Uterus (tissue), 2 donors: ENCODE results near the gene HIVEP2.

Source experiments
- CTCF ChIP-seq, 4 experiments: fragments of 200-600 bp in 2 of 4; fragments of 450-650 bp in 2 of 4; sonication (generic) in 2 of 4; IDR thresholded peaks; one replicate each; pipeline ENCODE4 v1.5.1; 2016 to 2019; ENCODE audit warnings: antibody characterized with exemption in 4 of 4, mild to moderate bottlenecking in 2 of 4, moderate library complexity in 1 of 4
- POLR2A ChIP-seq, 2 donors: fragments of 450-650 bp; IDR thresholded peaks; one replicate each; pipeline ENCODE4 v1.6.1; 2016; ENCODE audit warnings: antibody characterized with exemption in 2 of 2, mild to moderate bottlenecking in 1 of 2, moderate library complexity in 1 of 2

GRCh38 chr6:142827991-142828390, 117.0 kb downstream of the HIVEP2 start:
- no peak for TF ChIP-seq CTCF (IDR thresholded peaks at IDR 0.05)
- TF ChIP-seq POLR2A (IDR thresholded peaks at IDR 0.05), result no peak
